ENCODE results near the gene ACSBG1.

DNA sequence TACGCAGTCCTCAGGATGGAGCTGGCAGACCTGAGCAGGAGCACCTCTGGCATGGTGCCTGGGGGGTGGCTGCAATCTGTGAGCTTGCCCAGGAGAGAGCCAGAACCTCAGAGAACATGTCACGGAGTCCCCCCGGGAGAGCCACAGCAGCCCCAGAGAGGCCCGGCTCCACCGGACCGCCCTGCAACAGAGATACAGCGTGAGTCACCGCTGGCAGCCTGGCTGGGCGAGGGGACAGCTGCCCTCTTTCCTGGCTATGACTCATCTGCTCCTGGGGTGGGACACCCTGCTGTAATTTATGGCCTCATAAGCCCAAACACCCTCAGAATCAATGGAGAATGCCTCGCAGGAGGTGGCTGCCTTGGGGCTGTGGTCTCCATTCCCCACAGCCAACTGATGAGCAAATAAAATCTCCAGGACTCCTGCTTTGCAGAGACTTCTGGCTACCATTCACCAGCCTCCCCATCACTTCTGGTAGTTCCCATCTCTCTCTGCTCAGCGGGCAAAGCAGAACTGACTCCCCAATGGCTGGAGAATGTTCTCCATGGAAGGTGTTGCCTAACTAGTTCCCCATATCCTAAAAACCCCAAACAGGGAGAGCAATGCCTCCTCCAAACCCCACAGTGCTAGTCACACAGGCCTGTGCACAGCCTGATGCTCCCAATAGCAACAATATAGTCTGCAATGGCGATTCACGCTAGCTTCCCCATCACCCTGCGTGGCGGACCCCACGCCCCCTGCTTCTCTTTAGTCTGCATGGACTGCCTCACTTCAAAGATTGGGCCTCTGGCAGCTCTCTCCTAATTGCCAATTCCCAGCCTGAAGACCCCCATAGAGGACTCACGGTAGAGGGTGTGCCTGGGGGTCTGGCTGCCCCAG lies 21.6 kb downstream of the ACSBG1 start:
- TF ChIP-seq POLR2A (IDR thresholded peaks at IDR 0.05) (no peak), CTCF (IDR thresholded peaks at IDR 0.05) (no peak), POLR2AphosphoS5 (IDR thresholded peaks at IDR 0.05) (peak in 2 of 4 donors; percentile 34 to 56), EP300 (IDR thresholded peaks at IDR 0.05) (no peak)
